MCF 10A (cell line): Measurements from ENCODE around the gene STEAP1B. TPM values are rescaled to one million over a fixed set of nuclear protein-coding genes. Genes with fewer than 3 reads are reported as not detected.

Experiments
- BruUV-seq: library from RNA; stranded (reverse); fragments of 400-500 nt; replicated peaks from 2 replicates; lab custom pipeline; 2021; lab: Mats Ljungman, UMichigan
- CTCF ChIA-PET: fragments of 300-600 bp; sonication (Branson Sonifier 250); formaldehyde crosslinking; extraction: SDS; loops from one replicate; lab custom pipeline; 2021; ENCODE audit warnings: antibody characterized with exemption, inconsistent platforms; lab: Yijun Ruan, JAX
- POLR2A ChIA-PET: fragments of 300-600, 350-650 bp; sonication (Branson Sonifier 250); formaldehyde crosslinking; extraction: SDS; loops from one replicate; lab custom pipeline; 2020; ENCODE audit warnings: antibody characterized with exemption, inconsistent platforms; lab: Yijun Ruan, JAX
- DNase-seq: peaks from one replicate; pipeline ENCODE4 v3.0.0-alpha.2; 2018; ENCODE audit not compliant: unreplicated experiment
- H3K27ac Mint-ChIP-seq: one replicate; pipeline ENCODE4 v1.8.0; 2022; ENCODE audit warnings: mild to moderate bottlenecking, low read depth, mixed read lengths; ENCODE audit not compliant: unreplicated experiment
- H3K27me3 Mint-ChIP-seq: one replicate; pipeline ENCODE4 v1.8.0; 2022; ENCODE audit warnings: mixed read lengths; ENCODE audit not compliant: insufficient read depth, unreplicated experiment
- H3K36me3 Mint-ChIP-seq: one replicate; pipeline ENCODE4 v1.8.0; 2022; ENCODE audit warnings: mild to moderate bottlenecking, moderate library complexity, mixed read lengths; ENCODE audit not compliant: insufficient read depth, unreplicated experiment
- H3K4me1 Mint-ChIP-seq: one replicate; pipeline ENCODE4 v1.8.0; 2022; ENCODE audit warnings: mixed read lengths; ENCODE audit not compliant: insufficient read depth, unreplicated experiment
- H3K4me3 Mint-ChIP-seq: one replicate; pipeline ENCODE4 v1.8.0; 2022; ENCODE audit warnings: mild to moderate bottlenecking, moderate library complexity, mixed read lengths; ENCODE audit not compliant: unreplicated experiment
- H3K9me3 Mint-ChIP-seq: one replicate; pipeline ENCODE4 v1.8.0; 2022; ENCODE audit warnings: mixed read lengths; ENCODE audit not compliant: unreplicated experiment
- CTCF ChIP-seq: fragments of 200-600 bp; IDR thresholded peaks from one replicate; pipeline ENCODE4 v1.8.0; 2022; ENCODE audit warnings: antibody characterized with exemption, mild to moderate bottlenecking; ENCODE audit not compliant: unreplicated experiment
- intact Hi-C: fragments of 100-400 bp; cut with micrococcal nuclease; formaldehyde crosslinking; loops from 2 replicates; pipeline ENCODE4 v1.14.1; 2022
- total RNA-seq: library from RNA; stranded (reverse); gene quantifications from 2 replicates; pipeline ENCODE4 v1.2.3, GENCODE V29; 2022

Gene STEAP1B
- total RNA-seq, 1 experiment from 2014 or later: not detected

- intact Hi-C loops: no loop called here
- Mint-ChIP-seq H3K4me3 (no peak overlapping the region), H3K4me1 (peaks cover 12% of the 10 kb centered on the region), H3K9me3 (no peaks in the 10 kb centered on the region), H3K27me3 (no peaks in the 10 kb centered on the region), H3K36me3 (no peaks in the 10 kb centered on the region), H3K27ac (no peak overlapping the region)
- no peak for TF ChIP-seq CTCF
- POLR2A ChIA-PET: interaction anchor here (0.6 kb wide), 1 partner anchor 39 kb away, joined by 3 read pairs; no protein-coding TSS in a partner anchor
- DNase-seq: no peak
- no TSS peak for BruUV-seq
- CTCF ChIA-PET: no interaction called here
Observed at GRCh38 chr7:22427104-22427503, 72.9 kb downstream of the STEAP1B start.

- no peak for TF ChIP-seq CTCF
- H3K36me3 Mint-ChIP-seq: no peaks in the 10 kb centered on the region
- no peak overlapping the region for H3K27ac Mint-ChIP-seq
- no peak for DNase-seq
- H3K9me3 Mint-ChIP-seq: no peaks in the 10 kb centered on the region
- no peak overlapping the region for H3K4me3 Mint-ChIP-seq
- peaks cover 12% of the 10 kb centered on the region for H3K4me1 Mint-ChIP-seq
- CTCF ChIA-PET: no interaction called here
- POLR2A ChIA-PET: interaction anchor here (0.6 kb wide), 1 partner anchor 38 kb away, joined by 3 read pairs; no protein-coding TSS in a partner anchor
- no TSS peak for BruUV-seq
- intact Hi-C loops: no loop called here
- H3K27me3 Mint-ChIP-seq: no peaks in the 10 kb centered on the region
Observed at GRCh38 chr7:22426463-22427094, 73.4 kb downstream of the STEAP1B start.

- Mint-ChIP-seq H3K27ac (no peak overlapping the region), H3K9me3 (no peaks in the 10 kb centered on the region), H3K36me3 (no peaks in the 10 kb centered on the region), H3K4me3 (no peak overlapping the region), H3K27me3 (no peaks in the 10 kb centered on the region), H3K4me1 (peaks cover 5% of the 10 kb centered on the region)
- ChIA-PET POLR2A (no interaction called here), CTCF (no interaction called here)
- DNase-seq: no peak
- intact Hi-C loops: no loop called here
- no peak for TF ChIP-seq CTCF
- BruUV-seq: no TSS peak
Observed at GRCh38 chr7:22425361-22425760, 74.6 kb downstream of the STEAP1B start.

GRCh38 chr7:22422831-22423615 is 77.0 kb downstream of the STEAP1B start:
- BruUV-seq: no TSS peak
- POLR2A ChIA-PET: no interaction called here
- no peaks in the 10 kb centered on the region for H3K4me1 Mint-ChIP-seq
- no peak for DNase-seq
- CTCF ChIA-PET: interaction anchor here (0.7 kb wide), 1 partner anchor 935 kb away, joined by 3 read pairs; no protein-coding TSS in a partner anchor
- H3K4me3 Mint-ChIP-seq: no peak overlapping the region
- H3K9me3 Mint-ChIP-seq: no peaks in the 10 kb centered on the region
- intact Hi-C loops: no loop called here
- TF ChIP-seq CTCF: no peak
- no peaks in the 10 kb centered on the region for H3K27me3 Mint-ChIP-seq
- H3K36me3 Mint-ChIP-seq: no peaks in the 10 kb centered on the region
- no peak overlapping the region for H3K27ac Mint-ChIP-seq
